ENCODE measurements around the gene LRRC34. TPM values are rescaled to one million over a fixed set of nuclear protein-coding genes. Genes with fewer than 3 reads are reported as not detected.

LRRC34 gene
- total and polyA plus RNA-seq, 9 of the 15 experiments (the other 6 are each of a cell fraction or from before 2014, with no cell fraction given), result 0.17 to 0.30 TPM; not detected in 7

- in situ Hi-C loops (cut with MboI) (no loop called here), intact Hi-C loops (cut with micrococcal nuclease) (no loop called here)
- BruUV-seq (replicated peaks), result no TSS peak
- CTCF ChIA-PET (ENCODE audit: low intra/inter-chr PET ratio), result no interaction called here
- no peak overlapping the region for H3K4me2 ChIP-seq (ENCODE audit: insufficient read depth, low read length)
- no peak overlapping the region for H3K4me3 ChIP-seq
- peak in 2 of 4 experiments; percentile 34 to 58 for DNase-seq (ENCODE audit: extremely low read depth in 1 of 4, low spot score in 3 of 4)
- POLR2A ChIA-PET, result interaction anchor here (0.8 to 1.2 kb wide), 2 partner anchors 8 to 9 kb away, joined by 3 to 6 read pairs; no protein-coding TSS in a partner anchor
- peaks cover 0 to 13% of the 10 kb centered on the region in 2 experiments; a peak in 3 of 5 replicates for H3K4me1 ChIP-seq (replicated peaks in 1 of 2; ENCODE audit: control insufficient read depth in 2 of 2, insufficient read depth in 2 of 2, low read length in 2 of 2)
- peaks cover 14% of the 10 kb centered on the region for H3K79me2 ChIP-seq (ENCODE audit: control insufficient read depth, insufficient read depth, low read length)
- H3K36me3 ChIP-seq (ENCODE audit: control insufficient read depth, insufficient read depth, low read length), result peaks cover 96% of the 10 kb centered on the region
- H2AFZ ChIP-seq (ENCODE audit: low read depth, low read length), result no peak overlapping the region
- H3K27ac ChIP-seq (ENCODE audit: extremely low read depth, low read depth, low read length), result no peak overlapping the region
- peak; percentile 72 for FAIRE-seq
- H4K20me1 ChIP-seq (replicated peaks; ENCODE audit: control insufficient read depth, insufficient read depth, low read length), result no peaks in the 10 kb centered on the region
- no peaks in the 10 kb centered on the region for H3K9me3 ChIP-seq (replicated peaks; ENCODE audit: control insufficient read depth, insufficient read depth, low read depth, low read length)
- ATAC-seq, result peak; percentile 77
- H3K27me3 ChIP-seq (ENCODE audit: control insufficient read depth in 2 of 2, insufficient read depth in 2 of 2, low read length in 2 of 2), result no peaks in the 10 kb centered on the region
- H3K9ac ChIP-seq (ENCODE audit: insufficient read depth in 1 of 2, low read depth in 2 of 2, low read length in 2 of 2), result no peak overlapping the region
- no peaks in the 10 kb centered on the region for H3K9me1 ChIP-seq (ENCODE audit: control insufficient read depth, insufficient read depth, low read length)
- 26% methylated on average over 4 of the region's 4 CpGs for WGBS (ENCODE audit: insufficient coverage, low coverage, missing lambda C conversion rate)
- TF ChIP-seq ZSCAN32 (CRISPR knock-in tag; IDR thresholded peaks at IDR 0.05), result no peak
- no peak for TF ChIP-seq HDAC8 (tag; IDR thresholded peaks at IDR 0.05)
- no peak for TF ChIP-seq FOS (IDR thresholded peaks at IDR 0.05; ENCODE audit: extremely low read depth, insufficient read length)
- TF ChIP-seq ZNF143 (CRISPR knock-in tag; IDR thresholded peaks at IDR 0.05), result no peak
- peak; percentile 92 for TF ChIP-seq EP300 (IDR thresholded peaks at IDR 0.05; ENCODE audit: low read length)
- TF ChIP-seq SRSF9 (IDR thresholded peaks at IDR 0.05; ENCODE audit: borderline replicate concordance, low read depth, low read length), result no peak
- TF ChIP-seq ZNF12 (CRISPR knock-in tag; IDR thresholded peaks at IDR 0.05), result no peak
- TF ChIP-seq ZNF197 (CRISPR knock-in tag; IDR thresholded peaks at IDR 0.05; ENCODE audit: low read depth), result no peak
- TF ChIP-seq COPS2 (conservative IDR thresholded peaks at IDR 0.05), result no peak
- TF ChIP-seq CHAMP1 (IDR thresholded peaks at IDR 0.05), result peak; percentile 71; the same call in 1 of the 2 replicates
- TF ChIP-seq ZNF551 (CRISPR knock-in tag; IDR thresholded peaks at IDR 0.05), result no peak
- TF ChIP-seq ZNF695 (CRISPR knock-in tag; IDR thresholded peaks at IDR 0.05), result no peak
- no peak for TF ChIP-seq NFXL1 (CRISPR knock-in tag; IDR thresholded peaks at IDR 0.05)
- TF ChIP-seq, protein P1, sequence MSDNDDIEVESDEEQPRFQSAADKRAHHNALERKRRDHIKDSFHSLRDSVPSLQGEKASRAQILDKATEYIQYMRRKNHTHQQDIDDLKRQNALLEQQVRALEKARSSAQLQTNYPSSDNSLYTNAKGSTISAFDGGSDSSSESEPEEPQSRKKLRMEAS (CRISPR knock-in tag; IDR thresholded peaks at IDR 0.05), result no peak
- TF ChIP-seq EP400 (IDR thresholded peaks at IDR 0.05), result 0 out of 2 replicates have a peak, but pooled peaks have one; percentile 28
- no peak for TF ChIP-seq SPI1 (IDR thresholded peaks at IDR 0.05; ENCODE audit: borderline replicate concordance, low read depth, low read length)
- no peak for TF ChIP-seq SMARCB1 (IDR thresholded peaks at IDR 0.05; ENCODE audit: insufficient read length, low read depth)
- no peak for TF ChIP-seq BDP1 (IDR thresholded peaks at IDR 0.05; ENCODE audit: insufficient read depth, insufficient read length)
- TF ChIP-seq PPARD (CRISPR knock-in tag; IDR thresholded peaks at IDR 0.05), result no peak
- TF ChIP-seq ZNF584 (CRISPR knock-in tag; IDR thresholded peaks at IDR 0.05; ENCODE audit: low read depth), result no peak
- no peak for TF ChIP-seq ZNF395 (CRISPR knock-in tag; IDR thresholded peaks at IDR 0.05)
Observed at GRCh38 chr3:169781209-169781855, 31.4 kb downstream of the LRRC34 start.
